Occipital lobe (tissue), 2 donors: Measurements from ENCODE around the gene MYRF. TPM values are rescaled to one million over a fixed set of nuclear protein-coding genes. Genes with fewer than 3 reads are reported as not detected.

Experiments used
- DNase-seq: peaks from one replicate; lab custom pipeline; 2025; lab: John Stamatoyannopoulos, UW
- total RNA-seq: library from RNA; depleted of rRNA; stranded (reverse); fragments of >200 nt; gene quantifications from one replicate; pipeline ENCODE4 v1.2.3, GENCODE V29; 2014

The MYRF gene
- total RNA-seq, 1 donor from 2014 or later = 0.94 TPM

- no peak for DNase-seq
Observed at GRCh38 chr11:61775606-61776554, 23.4 kb downstream of the MYRF start.

- DNase-seq = no peak
Observed at GRCh38 chr11:61776561-61777075, 24.2 kb downstream of the MYRF start.

- peak; percentile 29 for DNase-seq
Observed at GRCh38 chr11:61777234-61778090, 25.0 kb downstream of the MYRF start.

DNA sequence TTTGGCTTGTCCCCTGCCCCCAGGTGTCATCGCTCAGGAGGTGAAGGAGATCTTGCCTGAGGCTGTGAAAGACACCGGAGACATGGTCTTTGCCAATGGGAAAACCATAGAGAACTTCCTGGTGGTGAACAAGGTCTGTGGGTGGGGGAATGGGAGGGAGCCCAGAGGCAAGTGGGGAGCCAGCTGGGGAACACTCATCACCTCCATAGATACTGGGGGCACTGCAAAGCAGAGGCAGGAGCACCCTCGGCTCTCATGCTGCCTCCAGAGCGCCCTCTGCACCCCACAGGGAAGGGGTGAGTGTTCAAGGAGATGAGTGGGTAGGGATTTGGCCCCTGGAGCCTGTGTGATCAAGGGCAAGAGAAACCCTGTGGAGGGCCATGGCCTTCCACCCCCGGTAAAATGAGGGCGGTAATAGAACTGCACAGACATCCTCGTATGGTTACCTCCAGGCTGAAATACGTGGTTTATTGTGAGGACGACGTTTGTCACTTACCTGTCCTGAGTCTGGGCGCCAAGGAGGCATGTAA, 26.0 kb downstream of the MYRF start:
- no peak for DNase-seq

DNA sequence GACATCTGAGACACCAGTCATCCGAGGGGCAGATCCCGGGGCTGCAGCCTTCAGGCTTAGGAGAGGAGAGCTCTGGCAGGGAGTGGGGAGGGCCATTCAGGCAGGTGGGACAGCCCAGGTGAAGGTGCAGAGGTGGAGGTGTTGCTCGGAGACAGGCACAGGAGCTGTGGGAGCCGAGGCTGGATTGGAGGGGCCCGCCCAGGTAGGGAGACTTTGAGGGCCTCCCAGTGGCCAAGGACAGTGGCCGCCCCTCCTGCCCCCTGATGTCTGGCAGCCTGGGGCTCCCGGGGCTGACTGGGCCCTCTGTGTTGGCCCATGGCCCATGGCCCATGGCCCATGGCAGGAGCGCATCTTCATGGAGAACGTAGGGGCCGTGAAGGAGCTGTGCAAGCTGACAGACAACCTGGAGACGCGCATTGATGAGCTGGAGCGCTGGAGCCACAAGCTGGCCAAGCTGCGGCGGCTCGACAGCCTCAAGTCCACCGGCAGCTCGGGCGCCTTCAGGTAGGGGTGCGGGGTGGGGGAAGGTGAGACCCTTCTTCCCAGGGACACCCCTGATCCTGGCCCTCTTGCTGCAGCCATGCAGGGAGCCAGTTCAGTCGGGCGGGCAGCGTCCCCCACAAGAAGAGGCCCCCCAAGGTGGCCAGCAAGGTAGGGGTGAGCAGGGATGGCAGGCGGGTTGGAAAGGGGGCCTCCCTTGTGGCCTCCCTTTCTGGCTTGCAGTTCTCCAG, 26.6 kb downstream of the MYRF start:
- no peak for DNase-seq

GRCh38 chr11:61779666-61780525, 27.5 kb downstream of the MYRF start:
- DNase-seq = no peak

GRCh38 chr11:61780581-61781162, 28.2 kb downstream of the MYRF start:
- no peak for DNase-seq

DNA sequence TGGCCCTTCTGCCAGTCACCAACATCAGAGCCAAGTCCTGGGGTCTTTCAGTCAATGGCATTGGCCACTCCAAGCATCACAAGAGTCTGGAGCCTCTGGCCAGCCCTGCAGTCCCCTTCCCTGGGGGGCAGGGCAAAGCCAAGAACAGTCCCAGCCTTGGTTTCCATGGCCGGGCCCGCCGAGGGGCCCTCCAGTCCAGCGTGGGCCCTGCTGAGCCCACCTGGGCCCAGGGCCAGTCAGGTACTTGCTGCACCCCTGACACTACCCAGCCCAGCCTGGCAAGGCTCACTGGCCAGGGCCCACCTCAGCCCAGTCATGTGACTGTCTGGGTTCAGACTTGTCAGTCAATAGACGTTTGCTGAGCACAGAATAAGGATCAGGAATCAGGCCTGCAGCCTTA, 29.1 kb downstream of the MYRF start:
- DNase-seq = no peak

- no peak for DNase-seq
Observed at GRCh38 chr11:61782299-61782698, 29.9 kb downstream of the MYRF start.

DNA sequence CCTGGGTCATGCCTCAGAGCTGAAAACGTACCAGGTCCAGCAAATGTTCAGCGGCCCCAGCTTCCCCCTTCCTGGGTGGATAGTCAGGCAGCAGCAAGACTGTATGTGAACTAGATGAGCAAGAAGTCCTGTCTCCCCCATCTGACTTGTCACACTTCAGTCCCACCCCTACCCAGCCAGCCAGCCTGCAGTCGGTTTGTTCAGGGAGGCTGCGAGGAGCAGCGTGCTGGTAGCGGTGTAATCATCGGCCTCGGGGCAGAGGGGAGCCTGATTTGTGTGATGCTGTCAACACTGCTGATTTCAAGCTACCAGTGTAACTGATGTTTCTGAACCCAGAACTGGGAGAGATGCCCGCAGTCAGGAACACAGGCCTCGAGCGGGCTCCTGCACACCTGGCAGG, 30.4 kb downstream of the MYRF start:
- DNase-seq = no peak

- no peak for DNase-seq
Observed at GRCh38 chr11:61783717-61784505, 31.5 kb downstream of the MYRF start.

DNA sequence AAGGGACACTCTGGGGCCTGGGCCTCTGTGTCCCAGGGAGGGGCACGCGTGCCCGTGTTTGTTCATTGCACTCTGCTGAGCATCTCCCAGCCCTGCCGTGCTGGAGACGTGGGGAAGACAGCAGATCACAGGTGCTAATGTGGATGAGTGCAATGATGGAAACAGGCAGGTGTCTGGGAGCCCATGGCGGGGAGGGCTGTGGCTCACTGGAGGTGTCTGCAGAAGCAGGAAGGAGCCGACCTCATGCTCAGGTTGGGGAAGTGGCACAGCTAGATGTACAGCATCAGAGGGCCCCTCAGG, 32.0 kb downstream of the MYRF start:
- no peak for DNase-seq

- DNase-seq = no peak
Observed at GRCh38 chr11:61785837-61786402, 33.5 kb downstream of the MYRF start.

DNA sequence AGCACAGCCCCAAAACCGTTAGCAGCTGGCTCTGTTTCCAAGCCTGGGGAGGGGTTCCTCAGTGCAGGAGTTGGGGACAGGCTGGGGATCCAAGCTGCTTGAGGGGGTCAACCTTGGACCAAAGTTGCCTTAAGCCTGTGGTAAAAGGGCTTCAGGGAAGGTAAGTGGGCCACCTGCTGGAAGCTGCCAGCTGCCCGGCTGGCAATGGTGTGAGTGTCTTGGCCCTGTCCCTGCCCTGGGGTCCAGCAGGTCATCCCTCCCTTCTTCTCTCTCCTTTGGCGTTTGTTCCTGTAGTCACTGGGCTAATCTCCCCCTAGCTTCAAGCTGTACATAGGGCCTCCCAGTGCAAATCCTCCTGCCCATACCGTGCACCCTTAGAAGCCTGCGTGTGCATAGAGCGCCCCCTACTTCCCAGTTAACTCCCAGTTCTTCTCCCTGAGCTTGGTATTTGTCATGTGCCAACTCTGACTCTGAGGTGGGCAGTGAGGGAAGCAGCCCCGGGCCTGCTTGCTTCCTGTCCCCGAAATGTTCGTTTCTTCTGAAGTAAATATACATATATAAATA, 35.6 kb downstream of the MYRF start:
- DNase-seq = no peak

DNA sequence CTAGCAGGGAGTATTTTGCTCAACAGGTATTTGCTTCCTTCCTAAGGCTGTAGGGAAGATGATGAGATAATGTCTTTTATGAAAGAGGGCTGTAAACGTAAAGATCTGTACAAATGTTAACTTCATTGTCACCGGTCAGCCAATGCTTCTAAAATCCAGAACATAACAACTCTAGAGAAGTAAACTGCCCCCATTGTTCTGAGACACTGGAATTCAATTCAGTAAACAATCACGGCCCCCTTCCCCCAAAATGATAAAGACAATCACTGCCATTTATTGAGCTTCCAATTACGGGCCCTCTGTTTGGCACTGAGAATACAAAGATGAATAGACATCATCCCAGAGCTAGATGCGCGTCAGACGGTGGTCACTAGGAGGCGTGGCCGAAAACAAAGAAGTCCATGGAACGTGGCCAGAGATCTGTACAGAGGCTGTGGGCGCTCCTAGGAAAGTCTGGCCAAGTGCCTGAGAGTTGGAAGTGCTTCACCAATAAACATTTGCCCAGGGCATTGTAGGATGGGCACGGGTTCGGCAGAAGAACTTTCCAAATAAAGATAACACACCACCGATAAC, 39.4 kb downstream of the MYRF start:
- peak; percentile 75 for DNase-seq

GRCh38 chr11:61792310-61793082, 40.1 kb downstream of the MYRF start, which contains the start of the genes FEN1 and TMEM258:
Gene FEN1 (plus strand): TSS chr11:61792911. CDS start chr11:61795362, 2,451 bp downstream.
Gene TMEM258 (minus strand): TSS chr11:61792599. CDS start chr11:61792558, 41 bp downstream.
- DNase-seq = peak; percentile 92
